GM19468 (cell line): ENCODE measurements around the gene COLQ.
"Not testable (repeated sequence)": the region's sequence is repeated elsewhere in the genome, so short reads cannot be mapped to it uniquely, and the experiment has no call there.

Source experiments
- ATAC-seq: cut with Tn5 transposase; IDR thresholded peaks from one replicate; pipeline ENCODE4 v1.9.1; 2021; ENCODE audit warnings: mild to moderate bottlenecking, moderate library complexity, moderate number of reproducible peaks; ENCODE audit not compliant: unreplicated experiment; ENCODE audit errors: extremely low read depth

The COLQ gene

GRCh38 chr3:15493436-15493835, 28.1 kb downstream of the COLQ start:
- no peak for ATAC-seq

GRCh38 chr3:15492847-15493360, 28.6 kb downstream of the COLQ start:
- no peak for ATAC-seq

GRCh38 chr3:15491143-15491542, 30.4 kb downstream of the COLQ start:
- ATAC-seq, result no peak

- ATAC-seq, result no peak
Observed at GRCh38 chr3:15490158-15490557, 31.3 kb downstream of the COLQ start.

GRCh38 chr3:15488002-15488401, 33.5 kb downstream of the COLQ start:
- no peak for ATAC-seq

GRCh38 chr3:15486979-15487378, 34.5 kb downstream of the COLQ start:
- ATAC-seq, result no peak

GRCh38 chr3:15486020-15486419, 35.5 kb downstream of the COLQ start:
- no peak for ATAC-seq

- ATAC-seq, result not testable (repeated sequence)
Observed at GRCh38 chr3:15484551-15484950, 37.0 kb downstream of the COLQ start.

- ATAC-seq, result no peak
Observed at GRCh38 chr3:15479400-15480224, 41.9 kb downstream of the COLQ start.

- ATAC-seq, result no peak
Observed at GRCh38 chr3:15478640-15478979, 42.9 kb downstream of the COLQ start.

- ATAC-seq, result no peak
Observed at GRCh38 chr3:15477951-15478639, 43.4 kb downstream of the COLQ start.

- ATAC-seq, result no peak
Observed at GRCh38 chr3:15476378-15476777, 45.1 kb downstream of the COLQ start.

- no peak for ATAC-seq
Observed at GRCh38 chr3:15475161-15475560, 46.3 kb downstream of the COLQ start.

- ATAC-seq, result no peak
Observed at GRCh38 chr3:15471861-15472260, 49.6 kb downstream of the COLQ start.

GRCh38 chr3:15470849-15471248, 50.7 kb downstream of the COLQ start:
- ATAC-seq, result no peak

- no peak for ATAC-seq
Observed at GRCh38 chr3:15470261-15470660, 51.2 kb downstream of the COLQ start.

- no peak for ATAC-seq
Observed at GRCh38 chr3:15467227-15468181, 54.0 kb downstream of the COLQ start.

GRCh38 chr3:15465876-15466585, 55.5 kb downstream of the COLQ start:
- ATAC-seq, result no peak

- no peak for ATAC-seq
Observed at GRCh38 chr3:15462451-15462850, 59.1 kb downstream of the COLQ start.
